Heart left ventricle (tissue), 16 donors: Measurements from ENCODE around the gene LIN7C. TPM values are rescaled to one million over a fixed set of nuclear protein-coding genes. Genes with fewer than 3 reads are reported as not detected.
A peak's percentile ranks its signal among the peaks of the same experiment; 100 is the strongest.
"Not testable (repeated sequence)": the region's sequence is repeated elsewhere in the genome, so short reads cannot be mapped to it uniquely, and the experiment has no call there.

Source experiments
- ATAC-seq, 4 donors: fragments of 200-7000 bp; cut with Tn5 transposase; one replicate each; pipeline ENCODE4 v1.9.1; 2020 to 2022; ENCODE audit warnings: moderate library complexity in 4 of 4, mild to moderate bottlenecking in 3 of 4, moderate number of reproducible peaks in 1 of 4
- DNase-seq, 5 donors: peaks; one replicate each; pipeline ENCODE4 v3.0.0-alpha.2; 2020
- H3K27ac ChIP-seq, 12 donors: fragments of 200-600 bp; sonication (generic) in 4 of 12; one replicate each; pipeline versions ENCODE4 v1.5.0 to v1.8.0; 2016 to 2022; ENCODE audit warnings: mild to moderate bottlenecking in 2 of 12
- H3K27me3 ChIP-seq, 9 donors: fragments of 200-600 bp; sonication (generic) in 2 of 9; one replicate each; pipeline versions ENCODE4 v1.5.1 to v1.8.0; 2016 to 2022; ENCODE audit warnings: mild to moderate bottlenecking in 3 of 9
- H3K36me3 ChIP-seq, 9 donors: fragments of 200-600 bp; sonication (generic) in 2 of 9; one replicate each; pipeline versions ENCODE4 v1.5.0 to v1.8.0; 2018 to 2022; ENCODE audit warnings: mild to moderate bottlenecking in 2 of 9
- H3K4me1 ChIP-seq, 12 donors: fragments of 200-600 bp; sonication (generic) in 4 of 12; one replicate each; pipeline versions ENCODE4 v1.5.0 to v1.8.0; 2016 to 2022; ENCODE audit warnings: mild to moderate bottlenecking in 3 of 12
- H3K4me3 ChIP-seq, 12 donors: fragments of 200-600 bp; sonication (generic) in 4 of 12; one replicate each; pipeline versions ENCODE4 v1.5.0 to v1.8.0; 2017 to 2022; ENCODE audit warnings: mild to moderate bottlenecking in 9 of 12, moderate library complexity in 4 of 12
- H3K9me3 ChIP-seq, 12 donors: fragments of 200-600 bp; sonication (generic) in 4 of 12; one replicate each; pipeline versions ENCODE4 v1.5.0 to v1.8.0; 2016 to 2022; ENCODE audit warnings: mild to moderate bottlenecking in 1 of 12
- CTCF ChIP-seq, 12 donors: fragments of 200-600 bp; sonication (generic) in 4 of 12; IDR thresholded peaks; one replicate each; pipeline versions ENCODE4 v1.5.0 to v1.8.0; 2018 to 2022; ENCODE audit warnings: antibody characterized with exemption in 12 of 12, mild to moderate bottlenecking in 5 of 12
- POLR2A ChIP-seq, 2 donors: fragments of 450-650 bp; IDR thresholded peaks; one replicate each; pipeline ENCODE4 v1.6.1; 2017; ENCODE audit warnings: antibody characterized with exemption in 2 of 2, mild to moderate bottlenecking in 2 of 2, moderate library complexity in 2 of 2
- WGBS, 4 donors: extraction: QIAGEN DNeasy Blood & Tissue Kit in 2 of 4; methylation state at CpG; one replicate each; pipeline versions ENCODE4 v1.1.5 to v1.1.7; 2013 to 2018; 5-methylcytosine and 5-hydroxymethylcytosine counted together
- intact Hi-C, 10 donors: fragments of 100-400 bp; cut with DNase I; formaldehyde crosslinking; loops; one replicate each; pipeline versions ENCODE4 v1.11.1 to v1.14.2; 2022
- polyA plus RNA-seq, 2 donors: library from polyadenylated mRNA; stranded (reverse); fragments of 200-250 nt; gene quantifications; one replicate each; pipeline ENCODE4 v1.2.3, GENCODE V29; 2013
- total RNA-seq, 9 donors: library from RNA; depleted of rRNA in 2 of 9; stranded (reverse); fragments of >200 nt in 2 of 9; fragmentation: NEBNext Ultra II Directional in 3 of 9; extraction: Animal tissue kit (Norgen Biotek cat#: 25700) in 3 of 9; gene quantifications; one replicate each; pipeline versions ENCODE4 v1.1.0 to v1.2.4, GENCODE V29; 2016 to 2023
- donor health status: ischemic (EF 13 %, LVEDD 7.1; RV severe dilation, severe dysfunction).
- donor health status: healthy with polysubstance abuse.
- donor health status: DM: no; HTN: yes; CAD: no.
- donor health status: DM: no; HTN: no; CAD: no.
- donor health status: ischemic (EF 25% LVEDD 6.9; RV normal size, moderate dysfunction).
- donor health status: ischemic (EF 25% LVEDD 5.7; RV mildly dilated, moderate dysfunction).
- donor health status: healthy.
- donor health status: DM: yes; HTN: yes; CAD: no.
- donor health status: ischemic (EF 35%, LVEDD 5.7; RV mildly dilated, moderate dysfunction).
- donor health status: nonischemic (EF 11% LVEDD 7.7; RV severe dilation, severe dysfunction).
- donor health status: DM: yes; HTN: yes; CAD: no.
- donor health status: PGD.
- donor health status: ischemic (EF 29% LVEDD 5.4; RV normal size, mild dysfunction).
- donor health status: nonischemic (EF 23%, LVEDD 6.1; RV moderate dilation, normal function).

The LIN7C gene
- total and polyA plus RNA-seq, 11 donors = 5.0 to 24.1 (median 16.1) TPM

GRCh38 chr11:27451244-27451965, 55.2 kb downstream of the LIN7C start:
- DNase-seq = no peak
- Histone ChIP-seq H3K27me3 (no peaks in the 10 kb centered on the region), H3K36me3 (no peaks in the 10 kb centered on the region), H3K4me3 (no peak overlapping the region), H3K4me1 (peaks cover 0 to 34% (median 4%) of the 10 kb centered on the region in 12 donors), H3K9me3 (no peaks in the 10 kb centered on the region), H3K27ac (no peak overlapping the region)
- intact Hi-C loops = no loop called here
- WGBS, 4 donors = 89 to 96% (median 92%) methylated on average over 1 of the region's 1 CpG
- no peak for TF ChIP-seq POLR2A (IDR thresholded peaks at IDR 0.05)
- no peak for TF ChIP-seq CTCF (IDR thresholded peaks at IDR 0.05)
- peak in 1 of 4 donors; percentile 74 for ATAC-seq

DNA sequence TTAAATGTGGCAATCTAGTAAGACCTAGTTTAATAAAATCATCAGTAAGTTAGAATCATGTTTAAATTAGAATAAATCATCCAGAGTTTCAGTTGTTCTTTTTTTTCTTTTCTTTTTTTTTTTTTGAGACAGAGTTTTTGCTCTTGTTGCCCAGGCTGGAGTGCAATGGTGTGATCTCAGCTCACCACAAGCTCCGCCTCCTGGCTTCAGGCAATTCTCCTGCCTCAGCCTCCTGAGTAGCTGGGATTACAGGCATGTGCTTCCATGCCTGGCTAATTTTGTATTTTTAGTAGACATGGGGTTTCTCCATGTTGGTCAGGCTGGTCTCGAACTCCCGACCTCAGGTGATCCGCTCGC, 58.4 kb downstream of the LIN7C start:
- 97 to 99% (median 98%) methylated on average over 5 of the region's 5 CpGs for WGBS, 4 donors
- H3K9me3 ChIP-seq, ATAC-seq, DNase-seq, intact Hi-C loops, H3K27ac ChIP-seq, H3K27me3 ChIP-seq, H3K36me3 ChIP-seq, H3K4me3 ChIP-seq: not testable (repeated sequence)
- peaks cover 0 to 29% (median 8%) of the 10 kb centered on the region in 12 donors for H3K4me1 ChIP-seq

- Histone ChIP-seq H3K4me1 (peaks cover 0 to 29% (median 8%) of the 10 kb centered on the region in 12 donors), H3K27me3 (no peaks in the 10 kb centered on the region), H3K9me3 (no peaks in the 10 kb centered on the region), H3K36me3 (no peaks in the 10 kb centered on the region), H3K4me3 (no peak overlapping the region), H3K27ac (no peak overlapping the region)
- TF ChIP-seq POLR2A (IDR thresholded peaks at IDR 0.05) = no peak
- no peak for TF ChIP-seq CTCF (IDR thresholded peaks at IDR 0.05)
- WGBS, 4 donors = 92 to 95% (median 94%) methylated on average over 5 of the region's 5 CpGs
- intact Hi-C loops = no loop called here
- DNase-seq (no peak), ATAC-seq (no peak)
Measured at GRCh38 chr11:27447288-27448183, 59.0 kb downstream of the LIN7C start.

GRCh38 chr11:27445625-27446024, 60.9 kb downstream of the LIN7C start:
- DNase-seq (no peak), ATAC-seq (no peak)
- no peak overlapping the region for H3K27ac ChIP-seq
- H3K9me3 ChIP-seq = no peaks in the 10 kb centered on the region
- peaks cover 0 to 16% (median 4%) of the 10 kb centered on the region in 12 donors for H3K4me1 ChIP-seq
- no peaks in the 10 kb centered on the region for H3K27me3 ChIP-seq
- WGBS, 4 donors = 95 to 96% (median 95%) methylated on average over 4 of the region's 4 CpGs
- TF ChIP-seq CTCF (IDR thresholded peaks at IDR 0.05) (no peak), POLR2A (IDR thresholded peaks at IDR 0.05) (no peak)
- H3K36me3 ChIP-seq = no peaks in the 10 kb centered on the region
- no peak overlapping the region for H3K4me3 ChIP-seq
- intact Hi-C loops = no loop called here
